Keratinocyte (primary cell): Measurements from ENCODE around the gene ACYP2.

ENCODE experiments used
- EZH2 ChIP-seq: IDR thresholded peaks from one replicate; pipeline ENCODE4 v1.6.1; 2012; ENCODE audit warnings: inconsistent platforms, mild to moderate bottlenecking, low read length, moderate library complexity
- TF ChIP-seq, protein P1 (sequence below), 3 experiments: IDR thresholded peaks in 1 of 3; conservative IDR thresholded peaks in 1 of 3; optimal IDR thresholded peaks in 1 of 3; 2 replicates in 2 of 3; 3 replicates in 1 of 3; pipeline versions ENCODE3 to v1.5.1; 2011; ENCODE audit warnings: low read length in 3 of 3, mild to moderate bottlenecking in 3 of 3, moderate library complexity in 2 of 3, control low read depth in 1 of 3, inconsistent platforms in 1 of 3; ENCODE audit not compliant: insufficient read depth in 2 of 3; ENCODE audit errors: extremely low read depth in 1 of 3

DNA sequence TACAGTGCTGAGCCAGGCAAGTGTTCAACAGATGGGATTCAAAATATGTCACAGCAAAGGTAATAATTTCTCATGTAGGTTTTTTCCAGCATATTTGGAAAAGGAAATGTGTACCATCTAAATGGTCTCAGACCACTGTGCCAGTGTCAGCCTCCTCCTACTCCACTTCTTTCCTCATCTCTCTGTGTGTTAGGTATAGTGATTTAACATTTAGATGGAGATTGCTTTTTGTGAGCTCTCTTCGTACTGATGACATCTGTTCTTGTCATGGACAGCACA, 221.5 kb downstream of the ACYP2 start:
- TF ChIP-seq, protein P1, sequence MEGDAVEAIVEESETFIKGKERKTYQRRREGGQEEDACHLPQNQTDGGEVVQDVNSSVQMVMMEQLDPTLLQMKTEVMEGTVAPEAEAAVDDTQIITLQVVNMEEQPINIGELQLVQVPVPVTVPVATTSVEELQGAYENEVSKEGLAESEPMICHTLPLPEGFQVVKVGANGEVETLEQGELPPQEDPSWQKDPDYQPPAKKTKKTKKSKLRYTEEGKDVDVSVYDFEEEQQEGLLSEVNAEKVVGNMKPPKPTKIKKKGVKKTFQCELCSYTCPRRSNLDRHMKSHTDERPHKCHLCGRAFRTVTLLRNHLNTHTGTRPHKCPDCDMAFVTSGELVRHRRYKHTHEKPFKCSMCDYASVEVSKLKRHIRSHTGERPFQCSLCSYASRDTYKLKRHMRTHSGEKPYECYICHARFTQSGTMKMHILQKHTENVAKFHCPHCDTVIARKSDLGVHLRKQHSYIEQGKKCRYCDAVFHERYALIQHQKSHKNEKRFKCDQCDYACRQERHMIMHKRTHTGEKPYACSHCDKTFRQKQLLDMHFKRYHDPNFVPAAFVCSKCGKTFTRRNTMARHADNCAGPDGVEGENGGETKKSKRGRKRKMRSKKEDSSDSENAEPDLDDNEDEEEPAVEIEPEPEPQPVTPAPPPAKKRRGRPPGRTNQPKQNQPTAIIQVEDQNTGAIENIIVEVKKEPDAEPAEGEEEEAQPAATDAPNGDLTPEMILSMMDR (optimal IDR thresholded peaks at IDR 0.05 in 1 of 3, IDR thresholded peaks at IDR 0.05 in 1 of 3, conservative IDR thresholded peaks at IDR 0.05 in 1 of 3; ENCODE audit: extremely low read depth in 1 of 3, insufficient read depth in 2 of 3, low read length in 3 of 3): no peak
- TF ChIP-seq EZH2: no peak
